CD14-positive monocyte (primary cell): Measurements from ENCODE around the gene SLC2A1. TPM values are rescaled to one million over a fixed set of nuclear protein-coding genes. Genes with fewer than 3 reads are reported as not detected.

Experiments
- DNase-seq, 3 donors: peaks; one replicate each; pipeline ENCODE4 v3.0.0-alpha.2; 2011 to 2022
- H2AFZ ChIP-seq: 2 replicates; pipeline ENCODE4 v1.6.0; 2012; ENCODE audit warnings: mild to moderate bottlenecking, low read depth, low read length, inconsistent platforms; ENCODE audit not compliant: insufficient read depth, poor library complexity, severe bottlenecking
- H3K27ac ChIP-seq, 2 donors: 1 replicate in 1 of 2; 2 replicates in 1 of 2; pipeline ENCODE4 v1.5.1; 2012 to 2013; ENCODE audit warnings: low read length in 2 of 2, control low read depth in 1 of 2, inconsistent platforms in 1 of 2, low read depth in 1 of 2, mild to moderate bottlenecking in 1 of 2
- H3K27me3 ChIP-seq, 2 donors: one replicate each; pipeline versions ENCODE4 v1.6.0 to v1.6.1; 2011 to 2013; ENCODE audit warnings: low read length in 2 of 2; ENCODE audit not compliant: control insufficient read depth in 2 of 2, insufficient read depth in 2 of 2
- H3K36me3 ChIP-seq, 2 donors: replicated peaks in 1 of 2; 1 replicate in 1 of 2; 2 replicates in 1 of 2; pipeline versions ENCODE4 v1.5.1 to v1.6.1; 2012 to 2013; ENCODE audit warnings: low read length in 2 of 2, control low read depth in 1 of 2, inconsistent platforms in 1 of 2, mild to moderate bottlenecking in 1 of 2; ENCODE audit not compliant: insufficient read depth in 2 of 2, control insufficient read depth in 1 of 2
- H3K4me1 ChIP-seq, 2 donors: 1 replicate in 1 of 2; 2 replicates in 1 of 2; pipeline versions ENCODE4 v1.5.1 to v1.6.1; 2012 to 2013; ENCODE audit warnings: low read length in 2 of 2, control low read depth in 1 of 2, inconsistent platforms in 1 of 2, mild to moderate bottlenecking in 1 of 2, moderate library complexity in 1 of 2; ENCODE audit not compliant: insufficient read depth in 2 of 2, control insufficient read depth in 1 of 2
- H3K4me2 ChIP-seq: replicated peaks from 2 replicates; pipeline ENCODE3; 2012; ENCODE audit warnings: low read length, moderate library complexity, mild to moderate bottlenecking; ENCODE audit not compliant: poor library complexity, severe bottlenecking; ENCODE audit errors: extremely low read depth
- H3K4me3 ChIP-seq, 3 experiments: fragments of 200-600 bp in 1 of 3; sonication (generic) in 1 of 3; replicated peaks in 1 of 3; 1 replicate in 2 of 3; 2 replicates in 1 of 3; pipeline ENCODE4 v1.5.1; 2011 to 2013; ENCODE audit warnings: low read length in 3 of 3, mild to moderate bottlenecking in 3 of 3, control low read depth in 2 of 3, low read depth in 2 of 3, inconsistent platforms in 1 of 3, moderate library complexity in 1 of 3
- H3K79me2 ChIP-seq: 2 replicates; pipeline ENCODE4 v1.6.0; 2012; ENCODE audit warnings: mild to moderate bottlenecking, control low read depth, inconsistent platforms, low read length, moderate library complexity; ENCODE audit not compliant: insufficient read depth
- H3K9ac ChIP-seq: 2 replicates; pipeline ENCODE4 v1.6.0; 2017; ENCODE audit warnings: low read length, mild to moderate bottlenecking; ENCODE audit not compliant: insufficient read depth, poor library complexity, severe bottlenecking
- H3K9me3 ChIP-seq, 2 donors: replicated peaks in 1 of 2; 1 replicate in 1 of 2; 2 replicates in 1 of 2; pipeline versions ENCODE4 v1.5.1 to v1.6.1; 2012 to 2013; ENCODE audit warnings: low read length in 2 of 2, control low read depth in 1 of 2; ENCODE audit not compliant: control insufficient read depth in 1 of 2, insufficient read depth in 1 of 2
- H4K20me1 ChIP-seq: 2 replicates; pipeline ENCODE4 v1.6.0; 2012; ENCODE audit warnings: mild to moderate bottlenecking, low read length, control low read depth, moderate library complexity; ENCODE audit not compliant: insufficient read depth
- H3K27ac Mint-ChIP-seq, 7 donors: one replicate each; pipeline ENCODE4 v1.8.0; 2020; ENCODE audit warnings: mild to moderate bottlenecking in 7 of 7, mixed read lengths in 7 of 7, moderate library complexity in 6 of 7, inconsistent platforms in 2 of 7
- H3K27me3 Mint-ChIP-seq, 3 donors: one replicate each; pipeline ENCODE4 v1.8.0; 2021 to 2022; ENCODE audit warnings: low read depth in 3 of 3, mild to moderate bottlenecking in 3 of 3, mixed read lengths in 3 of 3, moderate library complexity in 3 of 3, inconsistent platforms in 1 of 3
- H3K36me3 Mint-ChIP-seq, 2 donors: one replicate each; pipeline ENCODE4 v1.8.0; 2020; ENCODE audit warnings: mixed read lengths in 2 of 2, inconsistent platforms in 1 of 2, mild to moderate bottlenecking in 1 of 2
- H3K4me1 Mint-ChIP-seq: one replicate; pipeline ENCODE4 v1.8.0; 2020; ENCODE audit warnings: mild to moderate bottlenecking, mixed read lengths
- H3K4me3 Mint-ChIP-seq, 2 donors: one replicate each; pipeline ENCODE4 v1.8.0; 2020; ENCODE audit warnings: mild to moderate bottlenecking in 2 of 2, mixed read lengths in 2 of 2, moderate library complexity in 1 of 2
- H3K9me3 Mint-ChIP-seq, 7 donors: one replicate each; pipeline ENCODE4 v1.8.0; 2020 to 2022; ENCODE audit warnings: mixed read lengths in 7 of 7, mild to moderate bottlenecking in 6 of 7, moderate library complexity in 6 of 7, inconsistent platforms in 2 of 7
- WGBS: methylation state at CpG from one replicate; pipeline ENCODE4 v1.1.5; 2013; ENCODE audit warnings: missing lambda C conversion rate; ENCODE audit not compliant: insufficient coverage; 5-methylcytosine and 5-hydroxymethylcytosine counted together
- intact Hi-C, 2 donors: fragments of 100-400 bp; cut with micrococcal nuclease; formaldehyde crosslinking; loops; one replicate each; pipeline versions ENCODE4 v1.15.0 to v1.15.1; 2023
- polyA plus RNA-seq, 3 donors: library from polyadenylated mRNA; depleted of rRNA in 1 of 3; unstranded in 2 of 3; stranded (reverse) in 1 of 3; fragments of 300-500 nt in 2 of 3; fragments of >200 nt in 1 of 3; fragmentation: Illumina TruSeq in 2 of 3; gene quantifications; 1 replicate in 2 of 3; 2 replicates in 1 of 3; pipeline ENCODE4 v1.2.3, GENCODE V29; 2012 to 2021
- TF ChIP-seq, protein P1 (sequence below): fragments of 200-600 bp; IDR thresholded peaks from one replicate; pipeline ENCODE4 v1.8.0; 2022; ENCODE audit warnings: antibody characterized with exemption, mild to moderate bottlenecking

Gene SLC2A1
- polyA plus RNA-seq, 3 donors = 0.56 to 5.0 (median 0.71) TPM

GRCh38 chr1:42946120-42946898 lies 12.4 kb downstream of the SLC2A1 start:
- TF ChIP-seq, protein P1, sequence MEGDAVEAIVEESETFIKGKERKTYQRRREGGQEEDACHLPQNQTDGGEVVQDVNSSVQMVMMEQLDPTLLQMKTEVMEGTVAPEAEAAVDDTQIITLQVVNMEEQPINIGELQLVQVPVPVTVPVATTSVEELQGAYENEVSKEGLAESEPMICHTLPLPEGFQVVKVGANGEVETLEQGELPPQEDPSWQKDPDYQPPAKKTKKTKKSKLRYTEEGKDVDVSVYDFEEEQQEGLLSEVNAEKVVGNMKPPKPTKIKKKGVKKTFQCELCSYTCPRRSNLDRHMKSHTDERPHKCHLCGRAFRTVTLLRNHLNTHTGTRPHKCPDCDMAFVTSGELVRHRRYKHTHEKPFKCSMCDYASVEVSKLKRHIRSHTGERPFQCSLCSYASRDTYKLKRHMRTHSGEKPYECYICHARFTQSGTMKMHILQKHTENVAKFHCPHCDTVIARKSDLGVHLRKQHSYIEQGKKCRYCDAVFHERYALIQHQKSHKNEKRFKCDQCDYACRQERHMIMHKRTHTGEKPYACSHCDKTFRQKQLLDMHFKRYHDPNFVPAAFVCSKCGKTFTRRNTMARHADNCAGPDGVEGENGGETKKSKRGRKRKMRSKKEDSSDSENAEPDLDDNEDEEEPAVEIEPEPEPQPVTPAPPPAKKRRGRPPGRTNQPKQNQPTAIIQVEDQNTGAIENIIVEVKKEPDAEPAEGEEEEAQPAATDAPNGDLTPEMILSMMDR = no peak
- Mint-ChIP-seq H3K9me3 (peaks cover 0 to 4% (median 0%) of the 10 kb centered on the region in 7 donors), H3K4me3 (no peak overlapping the region), H3K4me1 (peaks cover 52% of the 10 kb centered on the region), H3K36me3 (peaks cover 0 to 10% of the 10 kb centered on the region in 2 donors), H3K27me3 (peaks cover 0 to 9% (median 0%) of the 10 kb centered on the region in 3 donors), H3K27ac (peak overlapping the region in 1 of 7 donors; percentile 1)
- H3K9me3 ChIP-seq = no peaks in the 10 kb centered on the region
- H3K4me3 ChIP-seq = no peak overlapping the region
- H3K4me1 ChIP-seq = peaks cover 43 to 52% of the 10 kb centered on the region in 2 donors
- H3K79me2 ChIP-seq = peaks cover 4% of the 10 kb centered on the region
- 95% methylated on average over 6 of the region's 10 CpGs for WGBS
- no peak for DNase-seq
- intact Hi-C loops = no loop called here
- no peaks in the 10 kb centered on the region for H3K36me3 ChIP-seq
- H4K20me1 ChIP-seq = no peaks in the 10 kb centered on the region
- no peak overlapping the region for H3K9ac ChIP-seq
- no peaks in the 10 kb centered on the region for H3K27me3 ChIP-seq
- no peak overlapping the region for H3K27ac ChIP-seq
- H2AFZ ChIP-seq = no peak overlapping the region
- no peak overlapping the region for H3K4me2 ChIP-seq

GRCh38 chr1:42945164-42945563 lies 13.5 kb downstream of the SLC2A1 start:
- Mint-ChIP-seq H3K27me3 (peaks cover 0 to 9% (median 5%) of the 10 kb centered on the region in 3 donors), H3K4me3 (peak overlapping the region in 1 of 2 donors; percentile 35), H3K9me3 (peaks cover 0 to 5% (median 0%) of the 10 kb centered on the region in 7 donors), H3K36me3 (peaks cover 1 to 12% of the 10 kb centered on the region in 2 donors), H3K4me1 (peaks cover 60% of the 10 kb centered on the region), H3K27ac (peak overlapping the region in 3 of 7 donors; percentile 66 to 90 (median 76))
- no peaks in the 10 kb centered on the region for H3K9me3 ChIP-seq
- intact Hi-C loops = loop anchor here in 1 of 2 donors (2.0 kb wide), 1 partner anchor 14 kb away; the partner anchor contains the start of gene SLC2A1
- no peak for DNase-seq
- peaks cover 4% of the 10 kb centered on the region for H3K79me2 ChIP-seq
- peak overlapping the region in 1 of 2 donors; percentile 78 for H3K27ac ChIP-seq
- no peaks in the 10 kb centered on the region for H3K27me3 ChIP-seq
- no CpG with 5 or more reads among the region's 6 CpGs for WGBS
- H2AFZ ChIP-seq = no peak overlapping the region
- no peak overlapping the region for H3K9ac ChIP-seq
- H3K4me3 ChIP-seq = peak overlapping the region in 1 of 3 experiments; percentile 38
- no peaks in the 10 kb centered on the region for H3K36me3 ChIP-seq
- peak overlapping the region; percentile 48 for H3K4me2 ChIP-seq
- TF ChIP-seq, protein P1 = no peak
- H4K20me1 ChIP-seq = no peaks in the 10 kb centered on the region
- H3K4me1 ChIP-seq = peaks cover 51 to 59% of the 10 kb centered on the region in 2 donors
